ENCODE measurements around the gene UGGT1.

Gene UGGT1

GRCh38 chr2:128195435-128195984, 104.5 kb downstream of the UGGT1 start:
- TF ChIP-seq, protein P1, sequence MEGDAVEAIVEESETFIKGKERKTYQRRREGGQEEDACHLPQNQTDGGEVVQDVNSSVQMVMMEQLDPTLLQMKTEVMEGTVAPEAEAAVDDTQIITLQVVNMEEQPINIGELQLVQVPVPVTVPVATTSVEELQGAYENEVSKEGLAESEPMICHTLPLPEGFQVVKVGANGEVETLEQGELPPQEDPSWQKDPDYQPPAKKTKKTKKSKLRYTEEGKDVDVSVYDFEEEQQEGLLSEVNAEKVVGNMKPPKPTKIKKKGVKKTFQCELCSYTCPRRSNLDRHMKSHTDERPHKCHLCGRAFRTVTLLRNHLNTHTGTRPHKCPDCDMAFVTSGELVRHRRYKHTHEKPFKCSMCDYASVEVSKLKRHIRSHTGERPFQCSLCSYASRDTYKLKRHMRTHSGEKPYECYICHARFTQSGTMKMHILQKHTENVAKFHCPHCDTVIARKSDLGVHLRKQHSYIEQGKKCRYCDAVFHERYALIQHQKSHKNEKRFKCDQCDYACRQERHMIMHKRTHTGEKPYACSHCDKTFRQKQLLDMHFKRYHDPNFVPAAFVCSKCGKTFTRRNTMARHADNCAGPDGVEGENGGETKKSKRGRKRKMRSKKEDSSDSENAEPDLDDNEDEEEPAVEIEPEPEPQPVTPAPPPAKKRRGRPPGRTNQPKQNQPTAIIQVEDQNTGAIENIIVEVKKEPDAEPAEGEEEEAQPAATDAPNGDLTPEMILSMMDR (IDR thresholded peaks at IDR 0.05) = no peak

DNA sequence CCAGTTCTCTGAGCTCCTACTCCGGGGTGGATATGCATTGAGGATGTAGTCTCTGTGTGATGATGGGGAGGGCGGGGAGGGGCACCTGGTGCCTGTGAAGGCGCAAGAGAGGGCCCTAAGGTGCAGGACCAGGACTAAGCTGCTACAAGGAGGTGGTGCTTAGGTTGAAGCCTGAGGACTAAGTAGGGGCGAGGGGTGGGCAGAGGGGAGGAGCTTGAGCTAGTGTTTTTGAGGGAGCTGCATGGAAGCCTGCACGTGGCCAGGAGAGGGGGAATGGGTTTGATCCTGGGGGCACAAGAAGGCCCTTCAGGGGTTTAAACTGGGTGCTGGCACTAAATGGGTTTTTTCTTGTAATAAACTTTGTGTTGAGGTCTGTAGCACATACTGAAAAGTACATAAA, 105.0 kb downstream of the UGGT1 start:
- TF ChIP-seq, protein P1 (IDR thresholded peaks at IDR 0.05) = no peak

GRCh38 chr2:128196471-128196931, 105.5 kb downstream of the UGGT1 start:
- TF ChIP-seq, protein P1 (IDR thresholded peaks at IDR 0.05) = no peak

GRCh38 chr2:128197059-128197458, 106.1 kb downstream of the UGGT1 start:
- TF ChIP-seq, protein P1 (IDR thresholded peaks at IDR 0.05) = no peak

DNA sequence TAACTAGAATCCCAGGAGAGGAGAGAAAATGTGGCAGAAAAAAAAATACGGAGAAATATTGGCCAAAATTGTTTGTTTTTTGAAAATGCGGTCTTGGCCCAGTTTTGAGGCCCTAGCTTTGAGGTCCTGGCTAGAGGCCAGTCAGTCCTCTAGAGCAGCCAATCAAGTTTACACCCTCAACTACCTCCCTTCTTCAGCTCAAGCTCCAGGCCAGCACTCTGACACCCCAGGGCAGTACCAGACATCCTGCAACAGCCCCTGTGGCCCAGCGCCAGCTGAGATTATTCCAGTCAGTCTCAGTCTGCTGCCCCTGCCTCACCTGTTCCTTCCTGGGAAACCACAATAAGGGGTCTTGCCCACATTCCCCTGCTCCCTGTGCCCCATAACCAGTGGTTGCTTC, 107.7 kb downstream of the UGGT1 start:
- TF ChIP-seq, protein P1 (IDR thresholded peaks at IDR 0.05) = no peak

GRCh38 chr2:128199141-128199540, 108.1 kb downstream of the UGGT1 start:
- TF ChIP-seq, protein P1 (IDR thresholded peaks at IDR 0.05) = no peak

- TF ChIP-seq, protein P1 (IDR thresholded peaks at IDR 0.05) = no peak
Measured at GRCh38 chr2:128202791-128203190, 111.8 kb downstream of the UGGT1 start.

DNA sequence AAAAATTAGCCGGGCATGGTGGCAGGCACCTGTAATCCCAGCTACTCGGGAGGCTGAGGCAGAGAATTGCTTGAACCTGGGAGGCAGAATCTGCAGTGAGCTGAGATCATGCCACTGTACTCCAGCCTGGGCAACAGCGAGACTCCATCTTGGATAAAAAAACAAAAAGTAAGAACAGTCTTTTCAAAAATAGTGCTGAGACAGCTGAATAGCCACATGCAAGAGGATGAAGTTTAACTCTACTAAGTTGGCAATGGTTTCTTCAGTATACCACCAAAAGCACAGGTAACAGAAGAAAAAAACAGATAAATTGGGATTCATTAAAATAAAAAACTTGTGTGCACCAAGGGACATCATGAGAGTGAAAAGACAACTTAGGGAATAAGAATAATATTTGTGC, 115.2 kb downstream of the UGGT1 start:
- TF ChIP-seq, protein P1 (IDR thresholded peaks at IDR 0.05) = no peak

Data from LNCAP (cell line).